Activated T-cell treated with anti-CD3 and anti-CD28 coated beads, Interleukin-2, amount 50 U/mL, for 72 hours (primary cell): ENCODE measurements around the gene WDFY4. TPM values are rescaled to one million over a fixed set of nuclear protein-coding genes. Genes with fewer than 3 reads are reported as not detected.

Experiments used
- ATAC-seq, 2 donors: fragments of 150-1000 bp; cut with Tn5 transposase; replicated peaks in 1 of 2; 2 replicates each; pipeline ENCODE4 v1.10.0; 2021; ENCODE audit warnings: moderate library complexity in 2 of 2, mild to moderate bottlenecking in 1 of 2
- DNase-seq, 2 donors: peaks; one replicate each; pipeline ENCODE4 v3.0.0; 2021 to 2022; ENCODE audit warnings: mixed read lengths in 1 of 2
- H3K27ac Mint-ChIP-seq: one replicate; pipeline ENCODE4 v1.8.0; 2022; ENCODE audit warnings: mild to moderate bottlenecking, moderate library complexity, mixed read lengths
- H3K27me3 Mint-ChIP-seq: one replicate; pipeline ENCODE4 v1.8.0; 2022; ENCODE audit warnings: low read depth, mixed read lengths
- H3K36me3 Mint-ChIP-seq, 2 donors: one replicate each; pipeline ENCODE4 v1.8.0; 2022; ENCODE audit warnings: mixed read lengths in 2 of 2, mild to moderate bottlenecking in 1 of 2; ENCODE audit not compliant: insufficient read depth in 2 of 2
- H3K4me1 Mint-ChIP-seq: one replicate; pipeline ENCODE4 v1.8.0; 2022; ENCODE audit warnings: low read depth, mixed read lengths
- H3K4me3 Mint-ChIP-seq, 2 donors: one replicate each; pipeline ENCODE4 v1.8.0; 2022; ENCODE audit warnings: mild to moderate bottlenecking in 2 of 2, mixed read lengths in 2 of 2, moderate library complexity in 2 of 2
- H3K9me3 Mint-ChIP-seq, 2 donors: one replicate each; pipeline ENCODE4 v1.8.0; 2022; ENCODE audit warnings: mixed read lengths in 2 of 2
- total RNA-seq, 2 donors: library from RNA; stranded (reverse); gene quantifications; one replicate each; pipeline ENCODE4 v1.2.3, GENCODE V29; 2022

WDFY4 gene
- total RNA-seq, 2 donors from 2014 or later: 0.58 to 1.7 TPM

- H3K27me3 Mint-ChIP-seq: no peaks in the 10 kb centered on the region
- no peaks in the 10 kb centered on the region for H3K9me3 Mint-ChIP-seq
- ATAC-seq (no peak), DNase-seq (no peak)
- H3K4me1 Mint-ChIP-seq: no peaks in the 10 kb centered on the region
- no peaks in the 10 kb centered on the region for H3K36me3 Mint-ChIP-seq
- H3K4me3 Mint-ChIP-seq: no peak overlapping the region
- no peak overlapping the region for H3K27ac Mint-ChIP-seq
Measured at GRCh38 chr10:48879451-48879850, 194.8 kb downstream of the WDFY4 start.

GRCh38 chr10:48880016-48880705 lies 195.5 kb downstream of the WDFY4 start:
- no peaks in the 10 kb centered on the region for H3K27me3 Mint-ChIP-seq
- no peaks in the 10 kb centered on the region for H3K4me1 Mint-ChIP-seq
- H3K9me3 Mint-ChIP-seq: no peaks in the 10 kb centered on the region
- ATAC-seq: no peak
- H3K36me3 Mint-ChIP-seq: no peaks in the 10 kb centered on the region
- H3K27ac Mint-ChIP-seq: no peak overlapping the region
- no peak overlapping the region for H3K4me3 Mint-ChIP-seq
- no peak for DNase-seq

GRCh38 chr10:48881937-48882336 lies 197.3 kb downstream of the WDFY4 start:
- H3K4me1 Mint-ChIP-seq: no peaks in the 10 kb centered on the region
- no peak overlapping the region for H3K4me3 Mint-ChIP-seq
- no peaks in the 10 kb centered on the region for H3K9me3 Mint-ChIP-seq
- DNase-seq (no peak), ATAC-seq (no peak)
- no peaks in the 10 kb centered on the region for H3K36me3 Mint-ChIP-seq
- H3K27ac Mint-ChIP-seq: no peak overlapping the region
- no peaks in the 10 kb centered on the region for H3K27me3 Mint-ChIP-seq

GRCh38 chr10:48882881-48883280 lies 198.2 kb downstream of the WDFY4 start:
- H3K4me3 Mint-ChIP-seq: no peak overlapping the region
- H3K27ac Mint-ChIP-seq: no peak overlapping the region
- ATAC-seq (no peak), DNase-seq (no peak)
- no peaks in the 10 kb centered on the region for H3K36me3 Mint-ChIP-seq
- H3K9me3 Mint-ChIP-seq: no peaks in the 10 kb centered on the region
- H3K4me1 Mint-ChIP-seq: no peaks in the 10 kb centered on the region
- no peaks in the 10 kb centered on the region for H3K27me3 Mint-ChIP-seq

- no peak overlapping the region for H3K4me3 Mint-ChIP-seq
- H3K9me3 Mint-ChIP-seq: no peaks in the 10 kb centered on the region
- H3K36me3 Mint-ChIP-seq: no peaks in the 10 kb centered on the region
- DNase-seq (no peak), ATAC-seq (no peak)
- no peak overlapping the region for H3K27ac Mint-ChIP-seq
- no peaks in the 10 kb centered on the region for H3K27me3 Mint-ChIP-seq
- no peaks in the 10 kb centered on the region for H3K4me1 Mint-ChIP-seq
Measured at GRCh38 chr10:48883701-48884100, 199.0 kb downstream of the WDFY4 start.

- DNase-seq (no peak), ATAC-seq (no peak)
- H3K9me3 Mint-ChIP-seq: no peaks in the 10 kb centered on the region
- no peaks in the 10 kb centered on the region for H3K4me1 Mint-ChIP-seq
- no peak overlapping the region for H3K27ac Mint-ChIP-seq
- H3K27me3 Mint-ChIP-seq: no peaks in the 10 kb centered on the region
- H3K4me3 Mint-ChIP-seq: no peak overlapping the region
- no peaks in the 10 kb centered on the region for H3K36me3 Mint-ChIP-seq
Measured at GRCh38 chr10:48884179-48885045, 199.7 kb downstream of the WDFY4 start.

GRCh38 chr10:48885376-48885775 lies 200.7 kb downstream of the WDFY4 start:
- peak in 1 of 2 donors; percentile 2 for DNase-seq
- ATAC-seq: no peak
- Mint-ChIP-seq H3K4me3 (no peak overlapping the region), H3K36me3 (no peaks in the 10 kb centered on the region), H3K27me3 (no peaks in the 10 kb centered on the region), H3K27ac (no peak overlapping the region), H3K9me3 (no peaks in the 10 kb centered on the region), H3K4me1 (no peaks in the 10 kb centered on the region)

- Mint-ChIP-seq H3K4me1 (no peaks in the 10 kb centered on the region), H3K27ac (no peak overlapping the region), H3K4me3 (no peak overlapping the region), H3K27me3 (no peaks in the 10 kb centered on the region), H3K9me3 (no peaks in the 10 kb centered on the region), H3K36me3 (no peaks in the 10 kb centered on the region)
- ATAC-seq: no peak
- DNase-seq: no peak
Measured at GRCh38 chr10:48887982-48888381, 203.3 kb downstream of the WDFY4 start.

- H3K4me1 Mint-ChIP-seq: no peaks in the 10 kb centered on the region
- no peak overlapping the region for H3K27ac Mint-ChIP-seq
- H3K4me3 Mint-ChIP-seq: no peak overlapping the region
- DNase-seq (no peak), ATAC-seq (no peak)
- H3K9me3 Mint-ChIP-seq: no peaks in the 10 kb centered on the region
- H3K27me3 Mint-ChIP-seq: no peaks in the 10 kb centered on the region
- H3K36me3 Mint-ChIP-seq: no peaks in the 10 kb centered on the region
Measured at GRCh38 chr10:48890888-48891850, 206.5 kb downstream of the WDFY4 start.

GRCh38 chr10:48894911-48895802 lies 210.5 kb downstream of the WDFY4 start:
- Mint-ChIP-seq H3K9me3 (no peaks in the 10 kb centered on the region), H3K27me3 (no peaks in the 10 kb centered on the region), H3K4me1 (no peaks in the 10 kb centered on the region), H3K27ac (no peak overlapping the region), H3K36me3 (no peaks in the 10 kb centered on the region), H3K4me3 (no peak overlapping the region)
- ATAC-seq (no peak), DNase-seq (no peak)

- DNase-seq (no peak), ATAC-seq (no peak)
- no peaks in the 10 kb centered on the region for H3K27me3 Mint-ChIP-seq
- H3K9me3 Mint-ChIP-seq: no peaks in the 10 kb centered on the region
- H3K4me1 Mint-ChIP-seq: no peaks in the 10 kb centered on the region
- no peaks in the 10 kb centered on the region for H3K36me3 Mint-ChIP-seq
- H3K4me3 Mint-ChIP-seq: no peak overlapping the region
- no peak overlapping the region for H3K27ac Mint-ChIP-seq
Measured at GRCh38 chr10:48895803-48896195, 211.1 kb downstream of the WDFY4 start.

GRCh38 chr10:48896756-48897440 lies 212.2 kb downstream of the WDFY4 start:
- no peaks in the 10 kb centered on the region for H3K4me1 Mint-ChIP-seq
- no peak for ATAC-seq
- no peak overlapping the region for H3K27ac Mint-ChIP-seq
- no peak for DNase-seq
- H3K27me3 Mint-ChIP-seq: no peaks in the 10 kb centered on the region
- no peak overlapping the region for H3K4me3 Mint-ChIP-seq
- no peaks in the 10 kb centered on the region for H3K9me3 Mint-ChIP-seq
- H3K36me3 Mint-ChIP-seq: no peaks in the 10 kb centered on the region
